ENCODE measurements around the gene GNAT3.

Gene GNAT3

GRCh38 chr7:80499350-80499953, 12.4 kb downstream of the GNAT3 start:
- DNase-seq: no peak

GRCh38 chr7:80498481-80499349, 13.1 kb downstream of the GNAT3 start:
- DNase-seq: no peak

- DNase-seq: no peak
These were observed 15.3 kb downstream of the GNAT3 start for GRCh38 chr7:80496586-80496985.

- DNase-seq: no peak
These were observed 18.6 kb downstream of the GNAT3 start for GRCh38 chr7:80493121-80493849.

GRCh38 chr7:80491462-80491861, 20.4 kb downstream of the GNAT3 start:
- no peak for DNase-seq

- no peak for DNase-seq
These were observed 23.0 kb downstream of the GNAT3 start for GRCh38 chr7:80488851-80489370.

- DNase-seq: no peak
These were observed 23.5 kb downstream of the GNAT3 start for GRCh38 chr7:80488406-80488805.

- DNase-seq: no peak
These were observed 26.1 kb downstream of the GNAT3 start for GRCh38 chr7:80485721-80486120.

GRCh38 chr7:80482950-80483349, 28.9 kb downstream of the GNAT3 start:
- no peak for DNase-seq

GRCh38 chr7:80481196-80481884, 30.5 kb downstream of the GNAT3 start:
- no peak for DNase-seq

- DNase-seq: no peak
These were observed 31.3 kb downstream of the GNAT3 start for GRCh38 chr7:80480566-80480965.

GRCh38 chr7:80478683-80479082, 33.2 kb downstream of the GNAT3 start:
- no peak for DNase-seq

GRCh38 chr7:80476035-80476434, 35.8 kb downstream of the GNAT3 start:
- no peak for DNase-seq

GRCh38 chr7:80475383-80475782, 36.5 kb downstream of the GNAT3 start:
- DNase-seq: no peak

GRCh38 chr7:80473751-80474150, 38.1 kb downstream of the GNAT3 start:
- no peak for DNase-seq

- DNase-seq: no peak
These were observed 39.2 kb downstream of the GNAT3 start for GRCh38 chr7:80472491-80473200.

GRCh38 chr7:80468931-80469714, 42.7 kb downstream of the GNAT3 start:
- no peak for DNase-seq

GRCh38 chr7:80467069-80467468, 44.8 kb downstream of the GNAT3 start:
- no peak for DNase-seq

GRCh38 chr7:80466636-80467035, 45.2 kb downstream of the GNAT3 start:
- no peak for DNase-seq

- DNase-seq: no peak
These were observed 47.7 kb downstream of the GNAT3 start for GRCh38 chr7:80464211-80464610.

GRCh38 chr7:80463272-80463920, 48.5 kb downstream of the GNAT3 start:
- DNase-seq: no peak

All from GF-D8 (cell line).